CD4-positive, alpha-beta T cell treated with Interleukin-4 for 1 hour (primary cell): ENCODE measurements around the gene SCGB3A2.

ENCODE experiments used
- DNase-seq, 2 donors: peaks; one replicate each; pipeline ENCODE4 v3.0.0-alpha.2; 2020 to 2022

SCGB3A2 gene, protein sequence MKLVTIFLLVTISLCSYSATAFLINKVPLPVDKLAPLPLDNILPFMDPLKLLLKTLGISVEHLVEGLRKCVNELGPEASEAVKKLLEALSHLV

DNA sequence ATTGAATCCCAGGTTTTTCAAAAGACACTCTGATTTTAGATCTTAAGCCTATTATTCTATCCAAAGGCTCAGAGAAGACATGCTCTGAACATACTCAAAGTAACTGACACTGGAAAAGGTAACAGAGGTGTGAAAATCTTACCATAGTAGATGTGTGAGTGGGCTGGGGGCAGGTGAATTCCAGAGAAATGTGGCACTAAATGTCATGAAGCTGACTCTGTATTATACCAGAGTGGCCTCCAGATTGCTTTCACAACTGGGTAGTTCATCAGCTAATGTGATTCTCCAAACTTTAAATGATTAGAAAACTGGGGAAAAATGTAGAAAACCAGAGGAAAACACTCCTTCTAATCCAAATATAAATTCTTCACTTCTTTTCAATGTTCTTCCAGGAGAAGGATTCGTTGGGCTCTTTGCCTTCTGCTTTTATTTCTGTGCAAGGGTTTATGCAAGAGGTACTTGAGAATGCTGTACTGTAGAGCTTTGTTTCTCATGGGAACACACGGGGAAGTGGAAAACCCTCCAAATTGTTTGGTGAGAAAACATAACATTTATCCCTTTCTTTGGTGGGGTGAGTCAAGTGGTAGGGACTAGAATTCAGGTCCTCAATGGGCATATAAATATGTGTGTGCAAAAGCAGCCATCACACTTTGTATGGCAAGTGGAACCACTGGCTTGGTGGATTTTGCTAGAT, at the start of gene SCGB3A2:
Gene SCGB3A2 (plus strand): TSS at position 646 of the 694 bp plus-strand sequence. CDS start 93 bp downstream, outside the sequence.
- DNase-seq = no peak

DNA sequence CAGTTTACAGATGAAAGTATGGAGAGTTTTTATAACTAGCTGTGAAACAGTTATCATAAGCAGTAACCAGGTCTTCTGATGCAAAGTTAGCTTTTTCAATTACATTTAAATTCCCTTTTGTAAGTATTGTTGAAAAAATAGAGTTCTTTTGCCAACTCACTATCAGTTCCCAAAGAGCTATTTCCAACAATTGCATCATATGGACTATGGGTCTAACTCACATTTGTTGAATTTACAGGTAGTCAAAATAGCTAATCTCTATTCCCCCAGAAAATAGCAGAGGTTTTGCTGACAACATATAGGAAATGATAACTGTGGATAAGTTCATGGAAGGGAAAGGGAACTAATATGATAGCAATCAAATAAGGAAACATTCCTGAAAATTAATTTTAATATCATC, 48.5 kb upstream of the SCGB3A2 start:
- DNase-seq = no peak

DNA sequence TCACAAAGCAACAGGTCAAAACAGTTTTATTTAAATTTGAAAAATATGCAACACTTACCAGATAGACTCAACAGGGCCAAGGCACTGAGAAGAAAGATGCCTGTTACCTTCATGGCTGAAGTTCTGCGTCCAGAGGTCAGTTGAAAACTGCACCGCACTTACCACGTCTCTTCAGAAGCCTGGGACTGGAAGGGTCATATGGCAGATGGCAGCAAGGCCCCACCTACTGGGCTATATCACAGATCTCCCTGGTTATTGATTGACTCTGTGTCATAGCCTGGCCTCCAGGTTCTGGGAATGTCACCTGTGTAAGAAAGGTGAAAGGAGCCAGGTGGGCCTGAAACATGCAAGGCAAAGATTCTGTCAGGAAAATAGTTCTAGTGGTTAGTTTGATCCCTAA, 47.0 kb upstream of the SCGB3A2 start, which contains the start of gene SPINK1:
Gene SPINK1 (minus strand): TSS at position 207 of the 400 bp plus-strand sequence. CDS start 94 bp downstream, at position 113.
- no peak for DNase-seq

DNA sequence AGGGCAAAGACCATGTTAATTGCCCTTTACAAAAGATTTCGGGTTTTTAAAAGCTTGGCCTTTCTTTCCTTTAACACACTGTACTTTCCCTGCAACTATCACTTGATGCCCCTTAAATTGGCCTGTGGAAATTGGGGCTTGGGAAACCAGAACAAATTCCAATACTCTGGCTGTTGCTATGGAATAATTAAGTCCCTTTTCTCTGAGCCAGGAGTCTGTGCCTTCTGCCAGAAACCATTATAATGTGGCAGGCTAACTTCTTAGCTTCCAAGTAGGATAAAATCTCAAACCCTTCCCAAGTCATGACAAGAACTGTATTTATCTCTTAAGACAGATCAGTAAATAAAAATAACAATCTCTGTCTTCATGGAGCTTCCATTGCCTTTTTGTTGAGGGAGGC, 46.0 kb upstream of the SCGB3A2 start:
- DNase-seq = no peak

DNA sequence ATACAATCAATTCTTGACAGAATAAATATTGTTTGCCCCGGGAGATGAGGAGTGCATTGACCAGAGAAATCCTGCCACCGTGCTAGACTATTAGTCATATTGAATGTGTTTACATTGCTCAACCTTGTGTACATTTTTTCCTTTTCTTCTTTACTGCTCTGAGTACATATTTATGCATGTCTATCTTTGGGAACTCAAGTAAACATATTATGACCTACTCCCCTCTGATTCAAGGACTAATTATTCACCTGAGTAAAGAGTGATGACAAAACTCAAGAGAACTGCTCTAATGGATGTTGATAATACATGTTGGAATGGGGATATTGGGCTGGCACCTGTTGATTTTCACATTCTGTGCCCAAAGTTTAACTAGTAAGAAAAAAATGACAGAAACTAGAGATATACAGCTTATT, 43.1 kb upstream of the SCGB3A2 start:
- DNase-seq = no peak

DNA sequence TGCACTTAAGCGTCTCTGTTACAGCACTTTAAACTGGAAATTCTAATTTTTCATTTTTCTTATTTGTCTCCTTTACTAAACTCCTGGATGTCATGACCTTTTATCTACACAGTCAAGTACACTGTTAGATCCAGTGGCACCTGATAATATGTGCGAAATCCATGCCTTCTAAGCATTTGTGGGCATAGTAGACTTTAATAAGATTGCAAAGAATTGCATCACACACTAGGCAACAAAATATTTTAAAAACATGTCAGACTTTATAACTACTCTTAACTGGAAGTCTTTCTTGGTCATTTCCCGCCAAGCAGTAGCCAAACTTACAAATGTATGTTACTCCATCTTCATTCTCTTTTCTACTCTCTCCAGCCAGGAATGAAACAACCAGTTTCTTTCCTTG, 42.1 kb upstream of the SCGB3A2 start:
- DNase-seq = no peak

DNA sequence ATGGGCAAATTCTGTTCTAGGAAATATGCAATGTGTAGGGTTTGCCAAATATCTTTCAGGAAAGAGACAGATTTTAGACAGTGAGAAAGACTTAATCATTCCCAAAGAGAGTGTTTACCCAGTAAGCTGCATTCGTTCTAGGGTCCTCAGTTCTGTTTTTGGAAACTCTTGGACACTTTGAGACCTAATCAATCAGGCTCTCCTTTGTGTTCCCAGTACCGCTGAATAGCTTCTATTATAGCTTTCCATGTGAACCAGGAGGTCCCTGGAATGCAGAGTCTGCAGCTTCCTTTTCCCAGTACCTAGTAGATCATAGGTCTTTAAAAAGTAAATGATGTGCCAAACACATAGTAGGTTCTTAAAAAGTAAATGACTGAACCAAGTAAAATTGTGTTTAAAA, 35.6 kb upstream of the SCGB3A2 start:
- no peak for DNase-seq

DNA sequence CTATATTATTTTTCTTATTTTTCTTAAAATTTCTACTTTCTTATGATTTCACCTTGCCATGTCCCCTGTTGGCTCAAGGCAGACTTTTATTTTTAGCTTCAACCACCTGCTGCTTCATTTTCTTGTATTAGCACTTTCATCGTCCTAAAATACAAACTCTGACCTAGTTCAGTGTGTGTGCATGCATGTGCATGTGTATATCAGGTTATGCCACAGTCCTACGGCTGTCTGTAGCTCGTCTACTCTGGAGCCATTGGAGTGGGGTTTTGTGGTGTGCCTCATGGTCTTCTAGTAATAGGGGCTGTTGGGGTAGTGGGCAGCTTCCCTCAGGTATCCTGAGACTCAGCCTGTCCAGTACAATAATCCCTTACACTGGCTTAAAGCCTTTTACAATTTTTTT, 33.7 kb upstream of the SCGB3A2 start:
- DNase-seq = no peak

DNA sequence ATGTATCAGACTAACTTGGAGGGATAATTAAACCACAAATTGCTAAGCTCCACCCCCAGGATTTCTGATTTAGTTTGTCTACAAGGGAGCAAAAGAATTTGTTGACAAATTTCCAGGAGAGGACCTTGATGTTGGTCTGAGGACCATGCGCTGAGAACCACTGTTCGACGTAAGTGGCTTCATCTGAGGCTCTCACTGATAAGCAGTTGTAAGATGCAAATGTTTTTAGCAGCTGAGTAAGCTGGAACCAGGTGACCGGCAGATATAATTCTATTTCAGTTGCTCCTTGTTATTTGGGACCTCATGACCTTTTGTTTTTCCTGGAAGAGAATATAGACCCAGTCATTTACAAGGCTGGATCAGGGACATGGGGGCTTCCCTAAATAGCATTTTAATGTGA, 32.9 kb upstream of the SCGB3A2 start:
- DNase-seq = no peak

DNA sequence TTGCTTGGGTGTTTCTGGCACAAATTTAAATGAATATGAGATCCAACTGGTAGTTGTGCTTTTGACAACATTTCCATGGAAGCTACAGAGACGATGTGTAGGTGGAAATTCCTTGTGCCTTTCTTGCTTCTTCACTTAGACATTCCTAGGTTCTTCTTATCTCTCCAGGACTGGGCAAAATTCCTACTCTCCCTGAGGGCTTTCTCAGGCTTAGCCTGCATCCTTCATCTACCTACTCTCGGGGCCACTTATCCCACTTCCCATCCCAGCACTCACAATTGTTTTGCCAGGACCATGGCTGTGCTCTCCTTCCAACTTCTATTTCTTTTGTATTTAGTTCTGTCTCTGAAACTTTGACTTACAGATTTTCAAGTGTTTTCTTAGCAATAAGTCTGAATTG, 29.3 kb upstream of the SCGB3A2 start:
- DNase-seq = no peak

DNA sequence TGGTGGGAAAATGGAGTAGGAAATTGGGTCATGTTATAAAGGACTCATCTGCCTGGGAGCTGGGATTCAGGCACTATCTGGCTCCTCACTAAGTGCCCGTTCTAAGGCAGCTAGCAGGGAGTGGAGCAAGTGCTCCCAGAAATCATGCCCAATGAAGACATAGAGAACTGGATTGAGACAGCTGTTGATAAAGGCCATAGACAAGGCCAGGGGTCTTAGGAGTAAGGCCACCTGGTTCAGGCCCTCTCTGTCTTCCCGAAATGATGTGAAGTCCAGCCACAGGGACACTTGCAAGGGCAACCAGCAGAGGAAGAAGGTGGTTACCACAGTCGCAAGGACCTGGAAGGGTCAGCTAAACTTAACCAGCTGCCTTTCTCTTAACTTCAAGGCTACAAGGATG, 26.9 kb upstream of the SCGB3A2 start:
- DNase-seq = no peak

DNA sequence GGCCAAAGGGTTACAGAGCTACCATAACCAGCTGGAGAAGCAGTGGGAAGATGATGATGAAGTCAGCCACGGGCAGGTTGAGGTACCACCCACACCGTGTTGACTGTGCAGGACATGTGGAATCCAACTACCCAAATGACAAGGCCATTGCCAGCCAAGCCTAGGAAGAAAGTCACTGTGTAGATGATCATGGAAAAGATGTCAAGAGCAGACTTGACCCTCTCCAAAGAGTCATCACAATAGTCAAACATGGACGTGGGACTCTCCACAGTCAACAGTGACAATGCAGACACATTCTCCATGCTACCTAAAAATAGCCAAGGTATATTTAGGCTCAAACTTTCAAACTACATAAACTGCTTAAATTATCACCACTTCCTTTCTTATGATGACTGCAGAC, 26.1 kb upstream of the SCGB3A2 start:
- no peak for DNase-seq

DNA sequence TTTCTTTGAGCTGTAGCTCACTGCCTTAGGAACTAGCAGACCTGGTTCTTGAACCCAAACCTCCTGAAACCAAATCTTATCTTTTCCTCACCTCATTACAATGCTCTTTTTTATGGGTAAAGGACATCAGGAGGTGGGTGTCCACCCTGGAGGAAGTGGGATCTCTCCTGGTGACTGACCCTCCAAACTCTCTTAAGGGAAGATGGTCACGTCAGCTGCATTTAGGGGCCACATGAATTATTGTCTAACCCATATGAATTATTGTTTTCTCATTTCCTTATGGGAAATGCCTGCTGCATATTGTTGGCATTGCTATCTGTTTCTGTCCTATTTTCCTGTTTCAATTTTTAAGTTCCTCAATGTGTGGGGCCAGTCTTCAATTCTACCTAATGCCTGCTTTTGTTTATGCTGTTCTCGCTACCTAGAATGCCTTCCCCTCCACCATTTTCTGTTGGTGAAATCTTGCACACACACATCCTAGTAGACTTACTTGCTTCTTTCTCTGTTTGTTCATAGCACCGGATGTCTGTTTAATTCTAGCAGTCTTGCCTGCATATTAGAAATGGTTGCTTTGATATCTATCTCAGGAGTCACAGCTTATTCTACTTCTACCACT, 25.0 kb upstream of the SCGB3A2 start:
- DNase-seq = no peak

DNA sequence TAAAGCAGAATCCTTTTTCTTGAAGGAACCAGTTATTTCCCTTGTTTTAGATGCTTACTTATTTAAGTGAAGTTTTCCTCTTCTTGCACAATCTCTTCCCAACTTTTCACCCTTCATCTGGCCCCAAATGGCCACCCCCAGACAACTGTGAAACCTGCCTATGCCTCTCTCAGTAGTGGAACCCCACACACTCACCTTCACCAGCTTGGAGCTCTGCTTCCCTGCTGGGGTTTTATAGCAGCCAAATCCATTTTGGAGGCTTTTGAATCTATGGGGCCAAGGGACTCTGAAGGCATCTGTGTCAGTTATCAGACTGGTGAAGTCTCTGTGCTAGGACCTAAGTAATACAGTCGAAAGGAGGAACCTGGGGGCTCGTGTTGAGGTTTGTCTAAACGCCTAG, 24.2 kb upstream of the SCGB3A2 start:
- DNase-seq = no peak

DNA sequence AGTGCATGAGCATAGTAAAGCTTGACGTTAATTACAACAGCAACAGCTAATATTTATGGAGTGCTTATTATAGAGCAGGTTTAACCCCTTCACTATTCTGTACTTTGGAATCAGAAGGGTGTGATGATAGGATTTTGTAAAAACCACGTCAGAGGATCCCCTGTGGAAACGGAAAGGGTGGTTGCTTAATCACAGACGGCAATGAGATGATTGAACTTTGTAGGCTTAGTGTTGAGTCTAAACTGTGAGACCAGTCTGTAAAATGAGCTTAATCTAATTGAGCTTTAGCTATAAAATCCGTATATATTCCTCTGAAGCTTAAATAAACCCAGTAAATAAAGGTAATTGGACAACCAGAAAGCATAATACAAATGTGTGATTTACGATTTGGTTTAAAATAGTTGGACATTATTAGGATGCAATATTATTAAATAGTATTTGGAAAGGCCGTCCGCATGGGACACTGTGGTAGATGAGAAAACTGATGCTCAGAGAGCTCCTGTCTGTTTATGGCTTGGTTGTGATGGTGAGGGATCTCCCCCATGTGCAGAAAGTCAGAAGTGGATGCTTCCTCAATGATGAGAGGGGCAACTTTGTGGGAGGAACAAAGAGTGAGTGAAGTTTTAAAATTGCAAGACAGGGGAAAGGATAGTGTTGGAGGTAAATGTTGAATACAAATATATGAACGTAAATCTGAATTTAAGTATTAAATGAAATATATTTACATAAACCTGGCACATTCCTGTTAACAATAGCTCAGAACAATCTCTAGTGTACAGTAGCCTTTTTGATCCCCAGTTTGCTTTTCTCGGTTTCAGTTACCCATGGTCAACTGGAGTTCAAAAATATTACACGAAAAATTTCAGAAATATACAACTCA, 23.4 kb upstream of the SCGB3A2 start:
- no peak for DNase-seq

DNA sequence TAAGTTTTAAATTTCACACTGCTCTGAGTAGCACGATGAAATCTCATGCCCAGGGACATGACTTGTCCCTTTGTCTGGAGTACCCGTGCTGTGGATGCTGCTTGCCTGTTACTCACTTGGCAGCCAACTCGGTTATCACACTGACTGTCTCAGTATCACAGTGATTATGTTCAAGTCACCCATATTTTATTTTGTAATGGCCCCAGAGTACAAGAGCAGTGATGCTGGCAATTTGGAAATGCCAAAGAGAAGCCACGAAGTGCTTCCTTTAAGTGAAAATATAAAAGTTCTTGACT, 22.8 kb upstream of the SCGB3A2 start:
- DNase-seq = no peak

DNA sequence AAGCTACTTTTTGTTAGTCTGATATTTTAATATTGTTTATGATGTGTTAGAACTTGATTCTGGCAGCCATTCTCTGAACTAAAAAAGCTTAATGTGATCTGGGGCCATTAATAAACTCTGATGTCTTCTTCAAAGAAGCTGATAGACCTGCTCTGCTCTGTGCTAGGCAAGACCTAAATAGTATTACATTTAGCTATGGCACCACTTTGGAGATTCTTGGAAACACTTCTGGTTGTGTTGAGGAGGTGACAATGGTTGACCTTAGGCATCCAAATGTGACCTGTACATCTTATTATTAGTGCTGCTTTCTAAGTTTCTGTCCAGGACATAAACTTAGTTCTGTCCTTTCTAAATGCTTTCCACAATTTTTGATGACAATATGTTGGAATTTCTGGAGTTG, 21.7 kb upstream of the SCGB3A2 start:
- DNase-seq = no peak

DNA sequence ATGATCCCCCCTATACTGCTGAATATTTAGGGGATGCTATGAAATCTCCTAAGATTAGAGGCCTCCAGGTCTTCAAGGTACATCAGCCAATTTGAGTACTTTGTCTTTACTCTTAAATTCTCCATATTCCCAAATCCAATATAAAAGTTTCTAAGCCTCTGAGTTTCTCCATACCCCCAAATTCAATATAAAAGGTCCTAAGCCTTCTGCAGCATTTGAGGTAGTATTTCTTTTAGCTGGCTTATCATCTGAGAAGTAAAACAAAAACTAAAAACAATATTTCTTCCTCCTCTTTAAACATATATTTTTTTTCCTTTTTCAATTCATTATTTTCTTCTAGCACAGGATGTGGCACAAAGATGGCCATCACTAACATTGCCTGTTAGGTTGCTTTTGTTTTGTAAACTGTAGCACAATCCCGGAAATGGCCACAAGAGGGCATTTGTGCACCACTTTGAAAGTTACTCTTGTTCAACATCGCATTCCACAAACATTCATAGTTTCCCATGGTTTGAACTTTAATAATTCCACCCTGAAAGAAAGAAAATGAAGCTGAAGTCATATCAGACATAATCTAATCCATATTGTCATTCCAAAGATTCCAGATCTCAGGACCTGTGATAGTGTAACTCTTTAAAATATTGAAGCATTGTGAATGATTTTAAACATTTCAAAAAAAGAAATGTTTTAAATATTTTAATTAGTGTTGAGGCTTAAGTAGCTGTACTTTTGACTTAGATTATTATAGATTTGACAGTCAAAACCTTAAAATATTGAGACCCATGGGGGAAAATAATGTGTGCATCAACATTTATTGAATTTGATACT, 21.0 kb upstream of the SCGB3A2 start:
- peak; percentile 20 to 37 for DNase-seq

DNA sequence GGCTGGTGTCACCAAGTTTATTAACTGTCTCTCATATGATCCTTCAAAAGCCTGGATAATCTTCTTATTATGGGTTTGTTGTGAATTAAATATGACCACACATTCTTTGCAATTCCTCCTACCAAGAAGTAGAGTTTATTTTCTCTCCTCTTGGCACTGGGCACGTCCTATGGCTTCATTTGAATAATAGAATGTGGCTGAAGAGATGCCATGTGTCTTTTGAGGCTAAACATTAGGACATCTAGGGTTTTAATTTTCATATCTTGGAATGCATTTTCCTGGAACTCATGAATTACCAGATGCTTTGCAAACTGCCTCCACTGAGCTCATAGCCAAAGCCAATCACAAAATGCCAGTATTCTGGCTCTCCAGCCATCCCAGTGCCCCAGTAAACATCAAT, 19.9 kb upstream of the SCGB3A2 start:
- no peak for DNase-seq

DNA sequence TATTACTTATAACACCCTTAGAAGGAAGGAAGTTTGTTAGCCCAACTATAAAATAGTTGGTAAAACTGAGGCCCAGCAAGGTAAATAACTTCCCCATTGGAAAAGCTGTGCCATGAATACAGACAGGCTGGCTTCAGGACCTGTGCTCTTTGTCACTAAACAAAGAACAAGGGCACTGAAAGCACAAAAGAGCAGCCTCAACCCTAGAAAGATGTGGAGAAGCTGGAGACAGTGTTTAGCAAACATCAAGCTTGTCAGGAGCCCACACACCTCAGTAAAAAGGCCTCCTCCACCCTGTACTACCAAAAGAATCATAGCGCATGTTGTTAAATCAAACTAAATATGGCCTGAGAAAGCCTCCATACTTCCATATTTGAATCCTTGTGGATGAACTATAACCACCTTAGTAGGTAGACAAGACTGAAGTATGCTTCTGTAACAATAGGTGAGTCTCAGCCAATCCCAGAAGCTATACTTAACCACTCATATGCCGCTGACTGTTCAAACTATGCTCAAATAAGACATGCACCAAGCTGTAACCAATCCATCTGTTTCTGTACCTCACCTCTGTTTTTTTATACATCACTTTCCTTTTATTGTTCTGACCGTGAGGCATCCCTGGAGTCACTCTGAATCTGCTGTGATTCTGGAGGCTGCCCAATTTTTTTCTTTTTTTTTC, 18.4 kb upstream of the SCGB3A2 start:
- DNase-seq = no peak

DNA sequence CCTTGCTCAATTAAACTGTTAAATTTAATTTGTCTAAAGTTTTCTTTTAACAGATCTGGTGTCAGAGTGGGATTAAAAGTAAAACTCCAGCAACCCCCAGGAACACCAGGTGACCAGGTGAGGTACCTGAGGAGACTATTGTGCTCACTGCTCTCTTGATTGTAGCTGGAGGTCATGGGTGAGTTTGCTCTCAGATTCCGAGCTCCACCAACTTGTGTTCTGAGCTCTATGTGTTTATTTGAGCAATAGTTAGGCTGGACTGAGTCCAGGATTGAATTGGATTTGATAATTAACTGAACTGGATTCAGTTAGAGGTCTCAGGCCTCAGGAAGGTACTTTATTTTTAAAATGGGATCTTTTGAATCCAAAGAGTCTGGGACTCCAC, 17.9 kb upstream of the SCGB3A2 start:
- DNase-seq = no peak

DNA sequence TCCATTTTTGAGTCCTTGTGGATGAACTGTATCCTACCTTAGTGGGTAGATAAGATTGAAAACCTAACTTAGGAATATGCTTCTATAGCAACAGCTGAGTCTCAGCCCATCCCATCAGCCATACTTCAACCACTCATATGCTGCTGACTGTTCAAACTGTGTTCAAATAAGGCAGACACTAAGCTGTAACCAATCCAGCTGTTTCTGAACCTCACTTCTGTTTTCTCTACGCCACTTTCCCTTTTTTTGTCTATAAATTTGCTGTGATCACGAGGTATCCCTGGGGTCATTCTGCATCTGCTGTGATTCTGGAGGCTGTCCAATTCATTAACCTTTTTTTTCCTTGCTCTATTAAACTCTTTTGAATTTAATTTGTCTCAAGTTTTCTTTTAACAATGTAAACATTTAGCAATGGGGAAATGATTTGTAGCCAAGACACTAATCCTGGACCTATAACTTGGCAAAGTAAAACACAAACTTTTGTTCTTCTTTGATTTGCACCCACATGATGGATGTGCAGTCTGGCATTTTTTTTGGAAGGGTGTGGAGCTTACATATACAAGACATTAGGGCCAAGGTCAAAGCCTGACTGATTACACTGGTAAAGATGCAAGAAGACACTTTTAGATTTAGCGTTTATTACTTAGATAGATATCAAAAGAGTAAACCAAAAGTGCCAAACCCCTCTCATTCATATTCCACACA, 14.9 kb upstream of the SCGB3A2 start:
- no peak for DNase-seq
